ENCODE data around the gene ADPRH. TPM values are rescaled to one million over a fixed set of nuclear protein-coding genes. Genes with fewer than 3 reads are reported as not detected.

Gene ADPRH
- polyA plus RNA-seq, 2 of the 4 experiments (the other 2 are of a cell fraction): 3.7 to 3.8 TPM

DNA sequence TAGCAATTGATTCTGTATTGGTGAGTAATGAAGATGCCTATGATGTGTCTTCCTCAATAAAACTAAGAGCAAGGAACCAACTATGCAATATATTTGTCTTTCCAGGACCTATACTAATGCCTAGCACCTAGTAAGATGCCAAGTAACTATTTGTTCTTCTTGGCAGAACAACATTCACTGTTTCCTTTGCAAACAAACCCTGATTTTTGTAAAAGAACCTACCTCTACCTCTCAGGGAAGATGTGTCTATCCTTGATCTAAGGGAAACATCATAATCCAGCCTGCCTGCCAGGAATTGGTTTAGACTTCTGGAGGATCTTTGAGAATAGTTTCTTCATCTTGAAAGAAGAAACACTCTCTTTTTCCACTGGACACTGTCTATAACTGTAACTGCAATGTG lies 3.8 kb upstream of the ADPRH start:
- no peak for FAIRE-seq
- CTCF ChIA-PET: no interaction called here
- Histone ChIP-seq H3K27ac (no peak overlapping the region), H3K9me3 (no peaks in the 10 kb centered on the region), H3K4me1 (peaks cover 9% of the 10 kb centered on the region; the same call in 1 of the 3 replicates), H3K4me3 (no peak overlapping the region), H3K4me2 (no peak overlapping the region)
- no peak for TF ChIP-seq GATA3 (IDR thresholded peaks at IDR 0.05; ENCODE audit: borderline replicate concordance)
- TF ChIP-seq HDAC2 (IDR thresholded peaks at IDR 0.05): no peak
- TF ChIP-seq, protein P1, sequence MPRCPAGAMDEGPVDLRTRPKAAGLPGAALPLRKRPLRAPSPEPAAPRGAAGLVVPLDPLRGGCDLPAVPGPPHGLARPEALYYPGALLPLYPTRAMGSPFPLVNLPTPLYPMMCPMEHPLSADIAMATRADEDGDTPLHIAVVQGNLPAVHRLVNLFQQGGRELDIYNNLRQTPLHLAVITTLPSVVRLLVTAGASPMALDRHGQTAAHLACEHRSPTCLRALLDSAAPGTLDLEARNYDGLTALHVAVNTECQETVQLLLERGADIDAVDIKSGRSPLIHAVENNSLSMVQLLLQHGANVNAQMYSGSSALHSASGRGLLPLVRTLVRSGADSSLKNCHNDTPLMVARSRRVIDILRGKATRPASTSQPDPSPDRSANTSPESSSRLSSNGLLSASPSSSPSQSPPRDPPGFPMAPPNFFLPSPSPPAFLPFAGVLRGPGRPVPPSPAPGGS (IDR thresholded peaks at IDR 0.05): no peak
- no peak for TF ChIP-seq CTCF (IDR thresholded peaks at IDR 0.05)
- TF ChIP-seq SREBF2 (IDR thresholded peaks at IDR 0.05): no peak
- TF ChIP-seq ESRRA (IDR thresholded peaks at IDR 0.05; ENCODE audit: borderline replicate concordance, low read length): no peak
- TF ChIP-seq CBX2 (IDR thresholded peaks at IDR 0.05; ENCODE audit: borderline replicate concordance, low read depth): no peak
- TF ChIP-seq REST (IDR thresholded peaks at IDR 0.05): no peak
- TF ChIP-seq FOXS1 (CRISPR knock-in tag; IDR thresholded peaks at IDR 0.05): no peak
- TF ChIP-seq TFCP2L1 (CRISPR knock-in tag; IDR thresholded peaks at IDR 0.05): no peak
- no peak for TF ChIP-seq RCOR1 (IDR thresholded peaks at IDR 0.05; ENCODE audit: low read depth, low read length)
- no peak for TF ChIP-seq PHF8 (IDR thresholded peaks at IDR 0.05; ENCODE audit: borderline replicate concordance, low read depth)
- TF ChIP-seq RFX5 (IDR thresholded peaks at IDR 0.05): no peak
- TF ChIP-seq EHF (CRISPR knock-in tag; IDR thresholded peaks at IDR 0.05): no peak
- no peak for DNase-seq (ENCODE audit: low read depth in 1 of 2, low spot score in 1 of 2)
- no peak for ATAC-seq
- POLR2A ChIA-PET: no interaction called here

DNA sequence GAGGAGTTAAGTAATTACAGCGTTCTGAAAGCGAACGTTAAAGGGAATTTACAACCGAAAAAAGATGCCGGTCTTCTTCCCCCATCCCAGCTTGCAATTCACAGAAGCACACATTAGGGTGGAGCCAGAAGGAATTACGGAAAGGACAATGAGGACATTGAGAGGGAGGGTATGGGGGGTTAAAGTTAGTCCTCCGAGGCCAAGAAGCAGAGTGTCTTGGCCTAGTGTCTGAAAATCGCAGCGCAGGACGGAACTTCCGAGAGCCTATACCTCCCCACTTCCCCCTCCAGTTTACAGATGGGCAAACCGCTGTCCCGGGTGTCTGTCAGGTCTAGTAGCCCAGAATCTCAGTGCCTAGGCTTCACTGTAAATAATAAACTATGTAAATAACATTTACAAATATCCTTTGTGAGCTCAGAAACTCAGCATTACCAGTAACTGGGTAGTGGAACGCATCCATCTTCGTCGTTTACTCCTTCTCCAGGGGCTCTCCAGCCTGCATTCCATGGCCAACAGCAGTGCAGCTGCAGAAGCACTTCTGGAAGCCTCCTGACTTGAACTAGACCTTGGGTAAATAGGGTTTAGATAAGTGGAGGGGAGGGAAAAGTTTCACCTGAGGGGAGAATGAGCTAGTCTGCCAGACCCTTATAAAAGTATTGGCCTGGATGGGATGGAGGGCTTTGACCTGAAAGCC lies 922 bp downstream of the ADPRH start:
- ChIA-PET POLR2A (interaction anchor here (0.8 to 1.4 kb wide), 3 partner anchors 82 to 258 kb away, joined by 3 to 4 read pairs (median 3); partner anchors contain the start of genes COX17 and TIMMDC1), CTCF (interaction anchor here (1.5 to 1.7 kb wide), 3 partner anchors 11 to 21 kb away, joined by 3 to 7 read pairs (median 5); partner anchors contain the start of gene CD80)
- Histone ChIP-seq H3K4me3 (peak overlapping the region; percentile 57), H3K27ac (peak overlapping the region; percentile 85 to 93), H3K9me3 (no peaks in the 10 kb centered on the region), H3K4me1 (peaks cover 9% of the 10 kb centered on the region; the same call in 1 of the 3 replicates), H3K4me2 (peak overlapping the region; percentile 79)
- peak; percentile 39 to 51 for ATAC-seq
- TF ChIP-seq E2F6 (IDR thresholded peaks at IDR 0.05; ENCODE audit: borderline replicate concordance, low read depth) (no peak), PHF8 (IDR thresholded peaks at IDR 0.05; ENCODE audit: borderline replicate concordance, low read depth) (no peak), CEBPB (IDR thresholded peaks at IDR 0.05) (no peak), TFCP2L1 (CRISPR knock-in tag; IDR thresholded peaks at IDR 0.05) (no peak), HOXB5 (CRISPR knock-in tag; IDR thresholded peaks at IDR 0.05) (no peak), ZNF302 (CRISPR knock-in tag; IDR thresholded peaks at IDR 0.05) (no peak), KDM1A (IDR thresholded peaks at IDR 0.05; ENCODE audit: low read depth) (no peak), NFE2L2 (conservative IDR thresholded peaks at IDR 0.05; ENCODE audit: low read length) (no peak), CTCF (IDR thresholded peaks at IDR 0.05) (no peak), HEYL (CRISPR knock-in tag; IDR thresholded peaks at IDR 0.05) (no peak), CHD2 (IDR thresholded peaks at IDR 0.05; ENCODE audit: low read length, partially characterized antibody) (no peak), RFX5 (IDR thresholded peaks at IDR 0.05) (no peak)
- TF ChIP-seq, protein P2, sequence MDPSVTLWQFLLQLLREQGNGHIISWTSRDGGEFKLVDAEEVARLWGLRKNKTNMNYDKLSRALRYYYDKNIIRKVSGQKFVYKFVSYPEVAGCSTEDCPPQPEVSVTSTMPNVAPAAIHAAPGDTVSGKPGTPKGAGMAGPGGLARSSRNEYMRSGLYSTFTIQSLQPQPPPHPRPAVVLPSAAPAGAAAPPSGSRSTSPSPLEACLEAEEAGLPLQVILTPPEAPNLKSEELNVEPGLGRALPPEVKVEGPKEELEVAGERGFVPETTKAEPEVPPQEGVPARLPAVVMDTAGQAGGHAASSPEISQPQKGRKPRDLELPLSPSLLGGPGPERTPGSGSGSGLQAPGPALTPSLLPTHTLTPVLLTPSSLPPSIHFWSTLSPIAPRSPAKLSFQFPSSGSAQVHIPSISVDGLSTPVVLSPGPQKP (IDR thresholded peaks at IDR 0.05; ENCODE audit: low read depth, low read length): no peak
- TF ChIP-seq, protein P3, sequence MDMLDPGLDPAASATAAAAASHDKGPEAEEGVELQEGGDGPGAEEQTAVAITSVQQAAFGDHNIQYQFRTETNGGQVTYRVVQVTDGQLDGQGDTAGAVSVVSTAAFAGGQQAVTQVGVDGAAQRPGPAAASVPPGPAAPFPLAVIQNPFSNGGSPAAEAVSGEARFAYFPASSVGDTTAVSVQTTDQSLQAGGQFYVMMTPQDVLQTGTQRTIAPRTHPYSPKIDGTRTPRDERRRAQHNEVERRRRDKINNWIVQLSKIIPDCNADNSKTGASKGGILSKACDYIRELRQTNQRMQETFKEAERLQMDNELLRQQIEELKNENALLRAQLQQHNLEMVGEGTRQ (IDR thresholded peaks at IDR 0.05): no peak
- WGBS (ENCODE audit: missing lambda C conversion rate): 60% methylated on average over 16 of the region's 16 CpGs
- peak in 1 of 2 experiments; percentile 15 for DNase-seq (ENCODE audit: low read depth in 1 of 2, low spot score in 1 of 2)
- FAIRE-seq: no peak

Measured in A549 (cell line).